ENCODE data around the gene ABCC1.

Gene ABCC1

GRCh38 chr16:15911198-15911597, 38.2 kb upstream of the ABCC1 start:
- H3F3A ChIP-seq (ENCODE audit: control insufficient read depth, insufficient read depth) = no peaks in the 10 kb centered on the region
- H3K27me3 ChIP-seq (ENCODE audit: control insufficient read depth, low read length) = no peaks in the 10 kb centered on the region
- peaks cover 24% of the 10 kb centered on the region for H3K4me1 ChIP-seq (ENCODE audit: control insufficient read depth, low read length)
- no peaks in the 10 kb centered on the region for H3K9me2 ChIP-seq (replicated peaks; ENCODE audit: control insufficient read depth, low read length)
- H3K27ac ChIP-seq (ENCODE audit: low read depth, low read length) = no peak overlapping the region
- no peak overlapping the region for H3K4me2 ChIP-seq (ENCODE audit: low read length)
- H3K36me3 ChIP-seq (ENCODE audit: control insufficient read depth, low read length) = no peaks in the 10 kb centered on the region
- no peak for TF ChIP-seq EZH2phosphoT487 (IDR thresholded peaks at IDR 0.05; ENCODE audit: borderline replicate concordance, low read length)
- TF ChIP-seq CTCF (IDR thresholded peaks at IDR 0.05; ENCODE audit: low read depth, low read length, poor library complexity, severe bottlenecking) = no peak
- H3K4me3 ChIP-seq (ENCODE audit: low read length) = no peak overlapping the region
- no peaks in the 10 kb centered on the region for H3K79me2 ChIP-seq (ENCODE audit: control insufficient read depth, low read length)
- no peaks in the 10 kb centered on the region for H4K20me1 ChIP-seq (ENCODE audit: control insufficient read depth, insufficient read depth, low read depth, low read length)
- H3K9me3 ChIP-seq (ENCODE audit: control insufficient read depth, insufficient read depth, low read length) = no peaks in the 10 kb centered on the region

DNA sequence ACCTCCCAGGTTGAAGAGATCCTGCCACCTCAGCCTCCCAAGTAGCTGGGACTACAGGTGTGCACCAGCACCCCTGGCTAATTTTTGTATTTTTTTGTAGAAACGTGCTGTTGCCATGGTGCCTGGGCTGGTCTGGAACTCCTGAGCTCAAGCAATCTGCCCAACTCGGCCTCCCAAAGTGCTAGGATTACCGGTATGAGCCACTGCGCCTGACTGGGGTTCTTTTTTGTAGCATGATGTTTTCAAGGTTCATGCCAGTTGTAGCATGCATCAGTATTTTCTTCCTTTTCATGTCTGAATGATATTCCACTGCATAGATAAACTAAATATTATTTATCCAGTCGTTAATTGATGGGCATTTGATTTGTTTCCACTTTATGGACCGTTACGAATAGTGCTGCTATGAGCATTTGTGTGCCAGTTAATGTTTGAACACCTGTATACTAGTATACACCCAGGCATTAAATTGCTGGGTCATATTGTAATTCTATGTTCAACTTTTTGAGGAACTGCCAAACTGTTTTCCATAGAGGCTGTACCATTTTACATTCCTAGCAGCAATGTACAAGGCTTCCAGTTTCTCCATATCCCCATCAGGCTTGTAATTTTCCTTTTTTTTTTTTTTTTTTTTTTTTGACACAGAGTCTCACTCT, 36.2 kb upstream of the ABCC1 start:
- no peaks in the 10 kb centered on the region for H3K9me2 ChIP-seq (replicated peaks; ENCODE audit: control insufficient read depth, low read length)
- no peaks in the 10 kb centered on the region for H3F3A ChIP-seq (ENCODE audit: control insufficient read depth, insufficient read depth)
- H3K27me3 ChIP-seq (ENCODE audit: control insufficient read depth, low read length) = no peaks in the 10 kb centered on the region
- no peak overlapping the region; the same call in 1 of the 2 replicates for H3K4me2 ChIP-seq (ENCODE audit: low read length)
- H3K4me3 ChIP-seq (ENCODE audit: low read length) = no peak overlapping the region
- TF ChIP-seq CTCF (IDR thresholded peaks at IDR 0.05; ENCODE audit: low read depth, low read length, poor library complexity, severe bottlenecking) (no peak), EZH2phosphoT487 (IDR thresholded peaks at IDR 0.05; ENCODE audit: borderline replicate concordance, low read length) (no peak)
- H4K20me1 ChIP-seq (ENCODE audit: control insufficient read depth, insufficient read depth, low read depth, low read length) = no peaks in the 10 kb centered on the region
- no peaks in the 10 kb centered on the region for H3K9me3 ChIP-seq (ENCODE audit: control insufficient read depth, insufficient read depth, low read length)
- H3K27ac ChIP-seq (ENCODE audit: low read depth, low read length) = no peak overlapping the region
- no peaks in the 10 kb centered on the region for H3K79me2 ChIP-seq (ENCODE audit: control insufficient read depth, low read length)
- peaks cover 16% of the 10 kb centered on the region for H3K4me1 ChIP-seq (ENCODE audit: control insufficient read depth, low read length)
- no peaks in the 10 kb centered on the region for H3K36me3 ChIP-seq (ENCODE audit: control insufficient read depth, low read length)

GRCh38 chr16:15915555-15916081, 33.8 kb upstream of the ABCC1 start:
- TF ChIP-seq CTCF (IDR thresholded peaks at IDR 0.05; ENCODE audit: low read depth, low read length, poor library complexity, severe bottlenecking) (no peak), EZH2phosphoT487 (IDR thresholded peaks at IDR 0.05; ENCODE audit: borderline replicate concordance, low read length) (no peak)
- H3F3A ChIP-seq (ENCODE audit: control insufficient read depth, insufficient read depth) = no peaks in the 10 kb centered on the region
- H3K79me2 ChIP-seq (ENCODE audit: control insufficient read depth, low read length) = no peaks in the 10 kb centered on the region
- no peak overlapping the region for H3K4me3 ChIP-seq (ENCODE audit: low read length)
- no peaks in the 10 kb centered on the region for H3K9me3 ChIP-seq (ENCODE audit: control insufficient read depth, insufficient read depth, low read length)
- peaks cover 14% of the 10 kb centered on the region for H3K4me1 ChIP-seq (ENCODE audit: control insufficient read depth, low read length)
- no peak overlapping the region for H3K27ac ChIP-seq (ENCODE audit: low read depth, low read length)
- H3K4me2 ChIP-seq (ENCODE audit: low read length) = no peak overlapping the region
- H4K20me1 ChIP-seq (ENCODE audit: control insufficient read depth, insufficient read depth, low read depth, low read length) = no peaks in the 10 kb centered on the region
- H3K27me3 ChIP-seq (ENCODE audit: control insufficient read depth, low read length) = no peaks in the 10 kb centered on the region
- H3K36me3 ChIP-seq (ENCODE audit: control insufficient read depth, low read length) = no peaks in the 10 kb centered on the region
- H3K9me2 ChIP-seq (replicated peaks; ENCODE audit: control insufficient read depth, low read length) = no peaks in the 10 kb centered on the region

Measured in DOHH2 (cell line).